ENCODE measurements around the gene CBFB.

The CBFB gene

GRCh38 chr16:67019171-67019570 is 9.8 kb upstream of the CBFB start:
- Histone ChIP-seq H3K27me3 (ENCODE audit: control insufficient read depth, insufficient read depth, low read length) (peaks cover 24% of the 10 kb centered on the region), H3K4me3 (ENCODE audit: low read length) (no peak overlapping the region), H3K9me3 (ENCODE audit: control insufficient read depth, low read length) (no peaks in the 10 kb centered on the region), H3K9ac (ENCODE audit: low read length) (no peak overlapping the region), H3K36me3 (ENCODE audit: control insufficient read depth, insufficient read depth, low read length) (no peaks in the 10 kb centered on the region), H3K4me1 (ENCODE audit: control insufficient read depth, insufficient read depth, low read length) (peaks cover 25% of the 10 kb centered on the region)

DNA sequence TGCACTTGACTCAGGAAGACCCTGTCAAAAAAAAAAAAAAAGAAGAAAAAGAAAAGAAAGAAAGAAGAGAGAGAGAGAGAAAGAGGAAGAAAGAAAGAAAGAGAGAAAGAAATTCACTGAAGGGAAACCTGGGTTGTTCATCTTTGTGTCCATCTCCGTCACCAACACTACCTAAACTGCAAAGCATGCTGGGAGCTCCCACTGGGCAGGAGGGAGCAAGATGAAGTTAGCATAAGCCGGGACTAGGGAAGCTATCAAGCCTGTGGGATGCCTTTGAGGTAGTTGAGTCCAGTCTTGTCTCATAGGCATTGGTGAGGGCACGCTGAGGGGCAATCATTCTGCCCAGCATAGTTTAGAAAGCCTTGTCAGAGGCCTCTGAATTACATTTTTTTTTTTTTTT is 7.6 kb upstream of the CBFB start:
- peaks cover 9% of the 10 kb centered on the region for H3K27me3 ChIP-seq (ENCODE audit: control insufficient read depth, insufficient read depth, low read length)
- no peak overlapping the region for H3K9ac ChIP-seq (ENCODE audit: low read length)
- peaks cover 21% of the 10 kb centered on the region for H3K4me1 ChIP-seq (ENCODE audit: control insufficient read depth, insufficient read depth, low read length)
- no peaks in the 10 kb centered on the region for H3K36me3 ChIP-seq (ENCODE audit: control insufficient read depth, insufficient read depth, low read length)
- H3K4me3 ChIP-seq (ENCODE audit: low read length), result no peak overlapping the region
- no peaks in the 10 kb centered on the region for H3K9me3 ChIP-seq (ENCODE audit: control insufficient read depth, low read length)

GRCh38 chr16:67022531-67023214 is 6.3 kb upstream of the CBFB start:
- no peaks in the 10 kb centered on the region for H3K36me3 ChIP-seq (ENCODE audit: control insufficient read depth, insufficient read depth, low read length)
- no peaks in the 10 kb centered on the region for H3K9me3 ChIP-seq (ENCODE audit: control insufficient read depth, low read length)
- H3K4me1 ChIP-seq (ENCODE audit: control insufficient read depth, insufficient read depth, low read length), result peaks cover 21% of the 10 kb centered on the region

DNA sequence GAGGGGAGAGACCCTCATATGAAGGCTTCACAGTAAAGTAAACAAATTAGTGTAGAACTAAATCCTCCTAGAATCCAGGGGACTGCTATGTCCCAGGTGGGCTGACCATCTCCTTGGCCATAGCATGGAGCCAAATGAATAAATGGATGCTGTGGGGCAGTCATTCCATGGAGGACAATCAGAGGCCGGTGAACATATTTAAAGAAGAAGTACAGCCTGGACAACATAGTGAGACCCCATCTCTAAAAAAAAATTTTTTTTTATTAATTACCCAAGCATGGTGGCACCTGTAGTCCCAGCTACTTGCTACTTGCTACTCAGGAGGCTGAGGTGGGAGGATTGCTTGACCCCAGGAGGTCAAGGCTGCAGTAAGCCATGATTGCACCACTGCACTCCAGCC is 5.3 kb upstream of the CBFB start:
- no peaks in the 10 kb centered on the region for H3K36me3 ChIP-seq (ENCODE audit: control insufficient read depth, insufficient read depth, low read length)
- no peak overlapping the region for H3K4me3 ChIP-seq (ENCODE audit: low read length)
- no peak overlapping the region for H3K9ac ChIP-seq (ENCODE audit: low read length)
- no peaks in the 10 kb centered on the region for H3K9me3 ChIP-seq (ENCODE audit: control insufficient read depth, low read length)
- peaks cover 6% of the 10 kb centered on the region for H3K27me3 ChIP-seq (ENCODE audit: control insufficient read depth, insufficient read depth, low read length)
- peaks cover 27% of the 10 kb centered on the region for H3K4me1 ChIP-seq (ENCODE audit: control insufficient read depth, insufficient read depth, low read length)

More at GRCh38 chr16:67022531-67023214, 6.3 kb upstream of the CBFB start:
- Histone ChIP-seq H3K9ac (ENCODE audit: low read length) (no peak overlapping the region), H3K27me3 (ENCODE audit: control insufficient read depth, insufficient read depth, low read length) (peaks cover 6% of the 10 kb centered on the region), H3K4me3 (ENCODE audit: low read length) (no peak overlapping the region)

DNA sequence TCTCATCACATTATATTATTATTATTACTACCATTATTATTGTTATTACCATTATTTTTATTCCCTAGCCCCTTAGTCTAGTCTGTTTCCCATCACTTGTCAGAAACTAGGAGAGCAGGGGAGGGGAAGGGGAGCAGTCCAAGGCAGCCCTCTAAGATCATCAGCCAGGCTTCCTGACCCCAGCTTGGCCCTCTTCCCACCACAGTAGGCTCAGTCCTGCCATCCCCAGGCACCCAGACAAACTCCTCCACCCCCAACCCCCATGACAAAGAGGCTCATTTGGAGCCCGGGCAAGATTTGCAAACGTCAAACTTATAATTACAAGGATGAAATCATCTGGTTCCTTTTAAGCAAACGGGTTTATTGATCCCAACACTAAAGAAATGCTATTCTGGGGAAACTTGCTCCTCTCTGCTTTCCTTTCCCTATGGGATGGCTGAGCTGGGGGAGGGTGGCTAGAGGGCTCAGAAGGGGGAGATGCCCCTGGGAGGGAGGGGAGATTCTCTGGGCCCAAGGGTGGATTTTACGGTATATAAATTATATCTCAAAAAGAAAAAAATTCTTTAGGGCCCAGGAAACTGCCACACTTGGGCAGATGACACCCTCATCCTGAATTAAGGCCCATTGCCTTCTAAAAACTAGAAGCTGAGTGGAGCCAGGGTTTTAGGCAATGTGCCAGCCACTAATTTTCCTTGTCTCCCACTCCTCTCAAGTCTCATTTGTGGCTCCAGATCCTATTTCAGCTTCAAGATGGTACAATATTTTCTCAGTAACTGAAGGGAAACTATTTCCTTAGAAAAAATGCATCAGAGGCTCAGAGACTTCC is 4.4 kb upstream of the CBFB start:
- H3K4me3 ChIP-seq (ENCODE audit: low read length), result no peak overlapping the region
- no peaks in the 10 kb centered on the region for H3K36me3 ChIP-seq (ENCODE audit: control insufficient read depth, insufficient read depth, low read length)
- no peak overlapping the region for H3K9ac ChIP-seq (ENCODE audit: low read length)
- H3K9me3 ChIP-seq (ENCODE audit: control insufficient read depth, low read length), result no peaks in the 10 kb centered on the region
- peaks cover 6% of the 10 kb centered on the region for H3K27me3 ChIP-seq (ENCODE audit: control insufficient read depth, insufficient read depth, low read length)
- peaks cover 28% of the 10 kb centered on the region for H3K4me1 ChIP-seq (ENCODE audit: control insufficient read depth, insufficient read depth, low read length)

- no peak overlapping the region for H3K9ac ChIP-seq (ENCODE audit: low read length)
- H3K4me1 ChIP-seq (ENCODE audit: control insufficient read depth, insufficient read depth, low read length), result peaks cover 28% of the 10 kb centered on the region
- no peaks in the 10 kb centered on the region for H3K9me3 ChIP-seq (ENCODE audit: control insufficient read depth, low read length)
- H3K4me3 ChIP-seq (ENCODE audit: low read length), result no peak overlapping the region
- peaks cover 6% of the 10 kb centered on the region for H3K27me3 ChIP-seq (ENCODE audit: control insufficient read depth, insufficient read depth, low read length)
- no peaks in the 10 kb centered on the region for H3K36me3 ChIP-seq (ENCODE audit: control insufficient read depth, insufficient read depth, low read length)
Measured at GRCh38 chr16:67025210-67025550, 3.8 kb upstream of the CBFB start.

GRCh38 chr16:67026570-67026969 is 2.4 kb upstream of the CBFB start:
- no peak overlapping the region for H3K4me3 ChIP-seq (ENCODE audit: low read length)
- H3K9me3 ChIP-seq (ENCODE audit: control insufficient read depth, low read length), result no peaks in the 10 kb centered on the region
- no peaks in the 10 kb centered on the region for H3K36me3 ChIP-seq (ENCODE audit: control insufficient read depth, insufficient read depth, low read length)
- peaks cover 33% of the 10 kb centered on the region for H3K4me1 ChIP-seq (ENCODE audit: control insufficient read depth, insufficient read depth, low read length)
- no peak overlapping the region for H3K9ac ChIP-seq (ENCODE audit: low read length)
- H3K27me3 ChIP-seq (ENCODE audit: control insufficient read depth, insufficient read depth, low read length), result no peaks in the 10 kb centered on the region

DNA sequence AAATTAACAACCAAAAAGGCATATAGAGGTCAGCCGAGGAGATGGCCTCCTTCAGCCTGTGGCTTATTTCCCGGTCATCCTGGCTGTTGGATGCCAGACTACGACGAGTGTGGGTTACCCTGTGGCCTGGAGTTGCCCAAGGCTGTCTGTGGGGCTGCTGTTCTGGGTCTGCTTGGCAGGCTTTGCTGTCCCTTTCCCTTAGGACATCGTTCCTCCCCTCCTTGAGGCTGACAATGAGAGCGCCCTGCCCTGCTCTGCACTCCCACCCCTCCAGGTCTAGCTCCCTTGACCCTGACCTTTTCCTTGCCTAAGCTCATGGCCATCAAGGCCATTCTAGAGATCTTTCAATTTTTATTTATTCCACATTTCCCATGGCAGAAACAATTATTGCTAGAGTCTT is 1.9 kb upstream of the CBFB start:
- H3K9me3 ChIP-seq (ENCODE audit: control insufficient read depth, low read length), result no peaks in the 10 kb centered on the region
- no peak overlapping the region for H3K4me3 ChIP-seq (ENCODE audit: low read length)
- H3K36me3 ChIP-seq (ENCODE audit: control insufficient read depth, insufficient read depth, low read length), result no peaks in the 10 kb centered on the region
- H3K27me3 ChIP-seq (ENCODE audit: control insufficient read depth, insufficient read depth, low read length), result no peaks in the 10 kb centered on the region
- H3K4me1 ChIP-seq (ENCODE audit: control insufficient read depth, insufficient read depth, low read length), result peaks cover 37% of the 10 kb centered on the region
- no peak overlapping the region for H3K9ac ChIP-seq (ENCODE audit: low read length)

GRCh38 chr16:67028167-67028695 is 718 bp upstream of the CBFB start:
- no peaks in the 10 kb centered on the region for H3K36me3 ChIP-seq (ENCODE audit: control insufficient read depth, insufficient read depth, low read length)
- no peaks in the 10 kb centered on the region for H3K9me3 ChIP-seq (ENCODE audit: control insufficient read depth, low read length)
- no peaks in the 10 kb centered on the region for H3K27me3 ChIP-seq (ENCODE audit: control insufficient read depth, insufficient read depth, low read length)
- peak overlapping the region; percentile 97 for H3K9ac ChIP-seq (ENCODE audit: low read length)
- H3K4me1 ChIP-seq (ENCODE audit: control insufficient read depth, insufficient read depth, low read length), result peaks cover 29% of the 10 kb centered on the region
- peak overlapping the region; percentile 96 for H3K4me3 ChIP-seq (ENCODE audit: low read length)

DNA sequence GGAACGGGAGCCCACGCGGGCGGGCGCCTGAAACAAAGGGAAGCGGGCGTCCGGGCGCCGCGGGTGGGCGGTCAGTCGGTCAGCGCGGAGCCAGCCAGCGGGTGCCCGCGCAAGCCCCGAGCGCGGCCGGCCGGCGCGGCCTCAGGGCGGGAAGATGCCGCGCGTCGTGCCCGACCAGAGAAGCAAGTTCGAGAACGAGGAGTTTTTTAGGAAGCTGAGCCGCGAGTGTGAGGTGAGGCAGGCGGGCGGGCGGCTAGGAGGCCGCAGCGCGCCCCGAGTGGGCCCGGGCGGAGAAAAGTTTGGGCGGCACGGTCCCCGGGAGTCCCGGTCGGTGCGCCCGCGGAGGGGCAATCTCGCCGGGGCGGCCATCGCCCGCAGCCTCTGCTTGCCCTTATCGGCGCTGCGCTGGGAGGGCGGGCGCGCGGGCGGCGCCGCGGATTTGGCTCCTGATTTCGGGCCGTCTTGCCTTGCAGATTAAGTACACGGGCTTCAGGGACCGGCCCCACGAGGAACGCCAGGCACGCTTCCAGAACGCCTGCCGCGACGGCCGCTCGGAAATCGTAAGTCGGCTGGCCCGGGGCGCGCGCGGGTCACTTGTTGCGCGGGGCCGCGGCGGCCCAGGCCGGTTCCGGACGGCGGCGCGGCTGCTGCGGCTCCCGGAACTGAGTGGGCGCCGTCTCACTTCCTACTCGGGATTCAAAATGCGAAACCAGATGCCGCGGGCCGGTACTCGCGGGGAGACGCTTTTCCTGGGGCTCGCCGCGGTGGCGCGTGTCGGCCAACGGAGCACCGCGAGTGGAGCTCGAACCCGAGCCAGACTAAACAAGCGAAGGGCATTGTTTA is 526 bp downstream of the CBFB start:
- H3K4me3 ChIP-seq (ENCODE audit: low read length), result peak overlapping the region; percentile 60
- H3K9me3 ChIP-seq (ENCODE audit: control insufficient read depth, low read length), result no peaks in the 10 kb centered on the region
- H3K9ac ChIP-seq (ENCODE audit: low read length), result peak overlapping the region; percentile 91
- H3K36me3 ChIP-seq (ENCODE audit: control insufficient read depth, insufficient read depth, low read length), result no peaks in the 10 kb centered on the region
- peaks cover 22% of the 10 kb centered on the region for H3K4me1 ChIP-seq (ENCODE audit: control insufficient read depth, insufficient read depth, low read length)
- no peaks in the 10 kb centered on the region for H3K27me3 ChIP-seq (ENCODE audit: control insufficient read depth, insufficient read depth, low read length)

DNA sequence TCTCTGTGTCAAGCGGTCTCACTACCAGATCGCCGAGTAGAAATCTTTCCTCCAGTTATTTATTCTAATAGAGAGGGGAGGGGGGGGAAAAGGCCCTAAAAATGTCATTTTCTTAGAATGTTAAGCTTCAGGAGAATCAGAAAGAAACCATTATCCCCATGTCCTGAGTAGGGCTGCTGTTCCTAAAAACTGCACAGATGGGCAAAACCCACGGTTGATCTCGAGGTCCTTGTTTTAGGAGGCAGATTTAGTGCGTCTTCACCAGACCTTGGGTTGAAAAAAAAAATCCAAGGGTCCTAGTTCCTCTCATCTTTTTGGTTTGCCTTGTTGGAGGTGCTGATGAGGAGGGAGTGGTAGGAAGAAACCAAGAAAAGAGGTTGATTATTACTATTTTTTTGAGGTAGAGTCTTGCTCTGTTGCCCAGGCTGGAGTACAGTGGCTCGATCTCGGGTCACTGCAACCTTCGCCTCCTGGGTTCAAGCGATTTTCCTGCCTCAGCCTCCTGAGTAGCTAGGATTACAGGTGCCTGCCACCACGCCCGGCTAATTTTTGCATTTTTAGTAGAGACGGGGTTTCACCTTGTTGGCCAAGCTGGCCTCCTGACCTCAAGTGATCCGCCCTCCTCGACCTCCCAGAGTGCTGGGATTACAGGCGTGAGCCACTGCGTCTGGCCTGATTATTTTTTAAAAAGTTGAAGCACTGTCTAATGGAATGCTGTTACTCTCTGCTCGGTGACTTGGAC is 1.4 kb downstream of the CBFB start:
- H3K9me3 ChIP-seq (ENCODE audit: control insufficient read depth, low read length), result no peaks in the 10 kb centered on the region
- H3K9ac ChIP-seq (ENCODE audit: low read length), result peak overlapping the region; percentile 91
- peak overlapping the region; percentile 60 for H3K4me3 ChIP-seq (ENCODE audit: low read length)
- no peaks in the 10 kb centered on the region for H3K27me3 ChIP-seq (ENCODE audit: control insufficient read depth, insufficient read depth, low read length)
- no peaks in the 10 kb centered on the region for H3K36me3 ChIP-seq (ENCODE audit: control insufficient read depth, insufficient read depth, low read length)
- peaks cover 22% of the 10 kb centered on the region for H3K4me1 ChIP-seq (ENCODE audit: control insufficient read depth, insufficient read depth, low read length)
